GM21529 (cell line): ENCODE results near the gene RNF4.

ENCODE experiments used
- ATAC-seq: cut with Tn5 transposase; IDR thresholded peaks from one replicate; pipeline ENCODE4 v1.9.1; 2021; ENCODE audit not compliant: unreplicated experiment

RNF4 gene

GRCh38 chr4:2437475-2438215, 31.3 kb upstream of the RNF4 start:
- ATAC-seq: no peak

GRCh38 chr4:2438822-2439718, 29.8 kb upstream of the RNF4 start:
- no peak for ATAC-seq

GRCh38 chr4:2441393-2442174, 27.3 kb upstream of the RNF4 start:
- peak; percentile 84 for ATAC-seq

GRCh38 chr4:2442175-2442993, 26.5 kb upstream of the RNF4 start:
- ATAC-seq: no peak

GRCh38 chr4:2443061-2443730, 25.7 kb upstream of the RNF4 start:
- no peak for ATAC-seq

GRCh38 chr4:2443956-2444740, 24.8 kb upstream of the RNF4 start:
- ATAC-seq: no peak

GRCh38 chr4:2445130-2445529, 23.8 kb upstream of the RNF4 start:
- ATAC-seq: no peak

GRCh38 chr4:2445571-2445970, 23.3 kb upstream of the RNF4 start:
- ATAC-seq: no peak

- no peak for ATAC-seq
Measured at GRCh38 chr4:2446656-2447564, 22.0 kb upstream of the RNF4 start.

GRCh38 chr4:2448589-2448988, 20.3 kb upstream of the RNF4 start:
- ATAC-seq: no peak

GRCh38 chr4:2449051-2449450, 19.9 kb upstream of the RNF4 start:
- ATAC-seq: no peak

GRCh38 chr4:2449511-2450392, 19.2 kb upstream of the RNF4 start:
- no peak for ATAC-seq

GRCh38 chr4:2450394-2451035, 18.4 kb upstream of the RNF4 start:
- ATAC-seq: no peak

- no peak for ATAC-seq
Measured at GRCh38 chr4:2451036-2451520, 17.8 kb upstream of the RNF4 start.

GRCh38 chr4:2451821-2452785, 16.8 kb upstream of the RNF4 start:
- no peak for ATAC-seq
